SK-MEL-5 (cell line): Measurements from ENCODE around the gene TBC1D3. TPM values are rescaled to one million over a fixed set of nuclear protein-coding genes. Genes with fewer than 3 reads are reported as not detected.
"Not testable (repeated sequence)": the region's sequence is repeated elsewhere in the genome, so short reads cannot be mapped to it uniquely, and the experiment has no call there.

Experiments
- DNase-seq: peaks from one replicate; pipeline ENCODE4 v3.0.0-alpha.2; 2016; ENCODE audit warnings: low read depth, low spot score
- in situ Hi-C: cut with HindIII; loops from 2 replicates; pipeline ENCODE4 v1.10.0; 2016; ENCODE audit warnings: low sequenced_read_pairs, high pct_unique_total_duplicates, low pct_unique_long_range_greater_than_20kb
- polyA plus RNA-seq, 2 experiments: library from polyadenylated mRNA; depleted of rRNA; stranded (reverse); fragments of >200 nt; gene quantifications; 2 replicates each; pipeline ENCODE4 v1.2.3, GENCODE V29; 2015
- small RNA-seq, 2 experiments: library from RNA; depleted of rRNA; stranded (forward); fragments of <200 nt; gene quantifications; one replicate each; pipeline ENCODE3, GENCODE V24; 2014
- total RNA-seq: library from RNA; depleted of rRNA; stranded (reverse); fragments of >200 nt; shearing (Covaris generic); gene quantifications from 2 replicates; pipeline ENCODE4 v1.2.3, GENCODE V29; 2014; rRNA removed

The TBC1D3 gene
- not detected in 2 replicates for total RNA-seq
- polyA plus RNA-seq (2015; cell fraction: cytosol; rRNA removed): not detected in 2 replicates
- not detected in 2 replicates for polyA plus RNA-seq (2015; cell fraction: nucleus; rRNA removed)

DNA sequence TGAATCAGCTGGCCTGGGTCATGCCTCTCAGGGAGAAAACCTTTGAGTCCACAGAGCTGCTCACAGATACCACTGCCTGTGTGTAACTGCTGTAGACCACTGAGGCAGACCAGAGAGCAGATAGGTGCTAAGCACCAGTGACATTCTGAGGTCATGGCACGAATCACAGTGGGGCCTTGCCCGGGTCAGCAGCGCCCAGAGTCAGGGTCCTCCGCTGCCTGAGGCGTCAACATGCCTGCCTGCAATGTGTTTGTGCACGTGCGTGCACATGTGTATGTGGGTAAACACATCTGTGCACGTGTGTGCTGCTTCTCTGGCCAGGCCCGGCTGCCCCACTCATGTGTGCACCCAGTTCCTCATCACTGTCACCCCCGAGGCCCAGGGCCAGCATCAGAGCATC is at the start of gene TBC1D3:
Gene TBC1D3, minus strand, starts transcription at position 101 of the 400 bp plus-strand sequence. CDS start 1,526 bp downstream, outside the sequence.
- DNase-seq, in situ Hi-C loops: not testable (repeated sequence)

DNA sequence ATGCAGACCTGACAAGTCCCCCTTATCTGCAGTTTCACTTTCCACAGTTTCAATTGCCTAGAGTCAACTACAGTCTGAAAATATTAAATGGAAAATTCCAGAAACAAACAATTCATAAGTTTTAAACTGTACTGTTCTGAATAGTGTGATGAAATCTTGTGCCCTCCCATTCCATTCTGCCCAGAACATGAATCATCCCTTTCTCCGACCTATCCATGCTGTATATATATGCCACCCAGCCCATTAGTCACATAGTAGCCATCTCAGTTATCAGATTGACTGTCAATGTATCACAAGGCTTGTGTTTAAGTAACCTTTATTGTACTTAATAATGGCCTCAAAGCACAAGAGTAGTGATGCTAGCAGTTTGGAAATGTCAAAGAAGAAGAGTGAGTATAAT is 40.4 kb upstream of the TBC1D3 start:
- in situ Hi-C loops: not testable (repeated sequence)

DNA sequence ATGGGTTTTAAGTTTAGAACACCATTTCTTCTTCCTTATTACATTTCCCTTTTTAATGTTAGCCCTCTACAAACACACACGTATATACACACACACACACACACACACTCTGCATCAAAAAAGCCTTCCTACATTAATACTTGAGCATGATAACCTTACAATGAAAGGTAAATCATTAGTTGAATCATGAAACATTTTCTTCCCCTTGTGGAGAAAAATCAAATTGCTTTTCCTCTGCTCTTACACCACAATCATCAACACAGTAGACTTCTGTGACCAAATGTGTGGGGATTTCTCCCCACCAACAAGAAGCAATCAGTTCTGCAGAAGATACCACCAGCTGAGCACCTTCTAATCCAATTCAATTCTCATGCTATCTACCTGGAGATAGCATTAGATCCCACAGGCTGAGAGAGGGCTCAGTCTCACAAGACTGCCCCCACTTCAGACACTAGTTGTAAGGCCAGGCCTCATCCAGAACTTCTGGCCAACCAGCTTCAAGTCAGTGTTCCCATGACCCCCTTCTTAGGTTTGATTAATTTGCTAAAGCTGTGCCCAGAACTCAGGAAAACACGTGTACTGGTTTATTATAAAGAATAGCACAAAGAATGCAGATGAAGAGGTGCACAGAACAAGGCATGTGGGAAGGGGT is 33.6 kb upstream of the TBC1D3 start:
- DNase-seq, in situ Hi-C loops: not testable (repeated sequence)

More for the DNA sequence above, 40.4 kb upstream of the TBC1D3 start:
- DNase-seq: not testable (repeated sequence)

DNA sequence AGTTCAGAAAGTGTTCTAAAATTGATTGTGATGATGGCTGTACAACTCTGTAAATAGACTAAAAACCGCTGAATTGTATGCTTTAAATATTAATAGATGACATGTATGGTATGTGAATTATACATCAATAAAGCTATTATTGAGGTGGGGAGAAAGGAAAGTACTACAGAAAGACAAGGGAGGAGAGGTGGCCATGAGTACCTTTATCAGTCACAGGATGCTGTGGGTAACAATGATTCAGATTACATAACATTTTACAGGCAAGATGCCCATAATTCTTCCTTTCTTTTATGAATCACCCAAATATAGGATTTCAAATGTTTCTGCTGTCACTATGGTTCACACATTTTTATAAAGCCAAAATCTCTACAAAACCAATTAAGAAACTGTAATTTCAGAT is 28.5 kb upstream of the TBC1D3 start:
- DNase-seq, in situ Hi-C loops: not testable (repeated sequence)

DNA sequence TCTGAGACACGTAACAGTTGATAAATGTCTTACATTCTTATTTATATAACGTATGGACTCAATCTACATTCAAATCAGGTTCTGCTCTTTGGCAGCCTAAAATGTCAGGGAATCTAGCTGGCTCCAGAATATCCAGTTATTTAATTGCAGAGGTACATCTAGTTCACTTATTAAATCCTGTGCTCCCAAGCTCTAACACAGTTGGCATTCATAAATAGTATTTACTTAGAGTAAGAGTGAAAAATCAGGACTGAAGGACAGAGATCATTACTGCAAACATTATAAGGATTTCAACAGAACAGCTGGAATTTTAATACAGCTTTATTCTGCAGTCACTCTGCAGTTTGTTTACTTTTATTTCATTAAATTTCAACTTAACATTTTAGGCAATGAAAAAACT is 7.9 kb upstream of the TBC1D3 start:
- DNase-seq, in situ Hi-C loops: not testable (repeated sequence)

DNA sequence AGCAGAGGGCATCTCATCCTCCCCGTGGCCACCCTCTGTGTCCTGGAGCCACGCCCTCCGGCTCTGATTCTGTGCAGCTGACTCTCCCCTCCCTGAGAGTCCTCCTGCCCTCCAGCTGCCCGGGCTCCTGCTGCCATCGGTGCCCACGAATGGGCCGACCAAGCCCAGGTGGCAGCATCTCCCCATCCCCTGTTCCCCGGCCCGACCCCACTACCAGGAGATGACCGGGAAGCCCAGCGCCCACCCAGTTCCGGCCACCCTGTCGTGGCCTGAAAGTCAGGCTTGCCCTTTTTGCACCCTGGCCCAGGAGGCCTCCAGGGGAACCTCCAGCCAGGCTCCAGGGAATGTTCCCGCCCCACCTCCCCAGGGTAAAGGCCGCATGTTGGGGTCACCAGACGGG is 57.5 kb downstream of the TBC1D3 start:
- in situ Hi-C loops, DNase-seq: not testable (repeated sequence)

Small RNAs within 50 kb of the gene (small RNA-seq; reads per million reads assigned to genes)
- gene RF00019: 0 reads per million in 2 experiments
- gene RNA5SP526: 0 reads per million in 2 experiments

Other genes starting within 250 kb of the TBC1D3 start
- gene TBC1D3L, start 203.5 kb downstream of the TBC1D3 start, total RNA-seq: 1.9 and 2.0 TPM in 2 replicates
- gene TBC1D3D, start 188.6 kb downstream of the TBC1D3 start, total RNA-seq: 0.08 TPM in 1 of 2 replicates, not detected in the other
- not detected in 2 replicates for gene TBC1D3C, start 123.9 kb downstream of the TBC1D3 start, total RNA-seq
- gene TBC1D3E, start 64.6 kb downstream of the TBC1D3 start, total RNA-seq: not detected in 2 replicates
- gene MRPL45, start 104.6 kb upstream of the TBC1D3 start, total RNA-seq: 75.9 and 80.0 TPM in 2 replicates
- 0.05 and 0.11 TPM in 2 replicates for gene GPR179, start 151.4 kb upstream of the TBC1D3 start, total RNA-seq
- 17.3 and 21.3 TPM in 2 replicates for gene SOCS7, start 159.3 kb upstream of the TBC1D3 start, total RNA-seq
- 0.34 and 1.0 TPM in 2 replicates for gene ARHGAP23, start 235.9 kb upstream of the TBC1D3 start, total RNA-seq